Stomach (tissue), 4 donors: ENCODE results near the gene TNRC6C.

Source experiments
- CTCF ChIP-seq, 7 experiments: fragments of 450-650 bp in 4 of 7; fragments of 200-600 bp in 3 of 7; sonication (generic) in 3 of 7; IDR thresholded peaks; one replicate each; pipeline ENCODE4 v1.5.1; 2016 to 2019; ENCODE audit warnings: antibody characterized with exemption in 7 of 7, control low read depth in 2 of 7, mild to moderate bottlenecking in 1 of 7
- POLR2A ChIP-seq, 4 donors: fragments of 450-650 bp; IDR thresholded peaks; one replicate each; pipeline ENCODE4 v1.6.1; 2016; ENCODE audit warnings: antibody characterized with exemption in 4 of 4, control low read depth in 2 of 4, mild to moderate bottlenecking in 1 of 4, moderate library complexity in 1 of 4

- TF ChIP-seq POLR2A (IDR thresholded peaks at IDR 0.05) = no peak
- TF ChIP-seq CTCF (IDR thresholded peaks at IDR 0.05) = no peak
These were observed 56.1 kb downstream of the TNRC6C start for GRCh38 chr17:78014646-78015045.
